GM12878 (cell line): ENCODE measurements around the gene OR7A10. TPM values are rescaled to one million over a fixed set of nuclear protein-coding genes. Genes with fewer than 3 reads are reported as not detected.

Experiments
- GABPA ChIP-seq: IDR thresholded peaks from 2 replicates; pipeline ENCODE4 v1.6.1; 2014; ENCODE audit warnings: antibody characterized with exemption, low read depth, mild to moderate bottlenecking, inconsistent platforms
- NR2F1 ChIP-seq: fragments of 450-650 bp; conservative IDR thresholded peaks from 2 replicates; pipeline ENCODE4 v1.6.1; 2017; ENCODE audit warnings: mild to moderate bottlenecking
- YBX1 ChIP-seq: fragments of 450-650 bp; IDR thresholded peaks from 2 replicates; pipeline ENCODE4 v1.6.1; 2016; ENCODE audit warnings: antibody characterized with exemption
- ZBTB4 ChIP-seq: fragments of 450-650 bp; formaldehyde crosslinking; IDR thresholded peaks from 2 replicates; pipeline ENCODE4 v1.4.0; 2022; ENCODE audit warnings: mild to moderate bottlenecking, moderate library complexity
- ZNF687 ChIP-seq: fragments of 450-650 bp; IDR thresholded peaks from 2 replicates; pipeline ENCODE4 v1.6.1; 2017; ENCODE audit warnings: mild to moderate bottlenecking, moderate library complexity
- polyA plus RNA-seq, 11 experiments: library from polyadenylated mRNA; depleted of rRNA in 4 of 11; unstranded in 6 of 11; stranded (reverse) in 5 of 11; fragments of >200 nt; fragmentation: Nextera tagmentation in 4 of 11; fragmentation: Illumina TruSeq in 1 of 11; extraction: Ambion mirVana in 4 of 11; extraction: Trizol in 1 of 11; gene quantifications; 1 replicate in 1 of 11; 2 replicates in 10 of 11; pipeline versions ENCODE4 v1.2.1 to v1.2.3, GENCODE V29; 2011 to 2016; ENCODE audit warnings: inconsistent platforms in 2 of 11, missing spikeins in 2 of 11, low read depth in 1 of 11
- total RNA-seq, 4 experiments: library from RNA; depleted of rRNA in 3 of 4; stranded (reverse); fragments of >200 nt in 3 of 4; fragmentation: Illumina TruSeq in 1 of 4; extraction: Trizol in 1 of 4; gene quantifications; 2 replicates each; pipeline versions ENCODE4 v1.2.1 to v1.2.3, GENCODE V29; 2013 to 2021

OR7A10 gene
- total and polyA plus RNA-seq, 10 of the 15 experiments (the other 5 are each of a cell fraction or from before 2014, with no cell fraction given): not detected

- TF ChIP-seq ZNF687 (no peak), NR2F1 (no peak), YBX1 (no peak), ZBTB4 (no peak), GABPA (no peak)
Measured at GRCh38 chr19:14889994-14890642, 41.4 kb upstream of the OR7A10 start (continued).
